Pulmonary artery endothelial cell (primary cell): ENCODE data around the gene TAP1. TPM values are rescaled to one million over a fixed set of nuclear protein-coding genes. Genes with fewer than 3 reads are reported as not detected.
"Not testable (repeated sequence)": the region's sequence is repeated elsewhere in the genome, so short reads cannot be mapped to it uniquely, and the experiment has no call there.

Experiments used
- DNase-seq: peaks from one replicate; pipeline ENCODE4 v3.0.0-alpha.2; 2011; ENCODE audit warnings: low read depth, low spot score
- total RNA-seq: library from RNA; depleted of rRNA; stranded (reverse); fragments of >200 nt; gene quantifications from 2 replicates; pipeline ENCODE4 v1.2.3, GENCODE V29; 2014

Gene TAP1
- total RNA-seq, 1 donor from 2014 or later = 43.2 TPM

GRCh38 chr6:32839356-32839755 is 14.1 kb downstream of the TAP1 start:
- no peak for DNase-seq

GRCh38 chr6:32838114-32838958 is 15.2 kb downstream of the TAP1 start, which contains the start of gene TAP2:
TSS of gene TAP2 (minus strand) at chr6:32838739. CDS start at chr6:32838233, 506 bp downstream.
- peak; percentile 69 for DNase-seq

- no peak for DNase-seq
Observed at GRCh38 chr6:32837651-32838113, 15.8 kb downstream of the TAP1 start.

- no peak for DNase-seq
Observed at GRCh38 chr6:32836873-32837272, 16.6 kb downstream of the TAP1 start.

GRCh38 chr6:32835167-32835893 is 18.2 kb downstream of the TAP1 start:
- no peak for DNase-seq

- DNase-seq = no peak
Observed at GRCh38 chr6:32833664-32834063, 19.8 kb downstream of the TAP1 start.

- DNase-seq = no peak
Observed at GRCh38 chr6:32832535-32832934, 21.0 kb downstream of the TAP1 start.

- no peak for DNase-seq
Observed at GRCh38 chr6:32830936-32831335, 22.6 kb downstream of the TAP1 start.

- DNase-seq = no peak
Observed at GRCh38 chr6:32830017-32830416, 23.5 kb downstream of the TAP1 start.

- DNase-seq = no peak
Observed at GRCh38 chr6:32829495-32829894, 24.0 kb downstream of the TAP1 start.

GRCh38 chr6:32827025-32827424 is 26.5 kb downstream of the TAP1 start:
- DNase-seq = no peak

GRCh38 chr6:32825966-32826365 is 27.5 kb downstream of the TAP1 start:
- no peak for DNase-seq

- DNase-seq = no peak
Observed at GRCh38 chr6:32819729-32820128, 33.8 kb downstream of the TAP1 start.

- no peak for DNase-seq
Observed at GRCh38 chr6:32818867-32819266, 34.6 kb downstream of the TAP1 start.

GRCh38 chr6:32816746-32817204 is 36.7 kb downstream of the TAP1 start, which contains the start of gene HLA-DOB:
TSS of gene HLA-DOB (minus strand) at chr6:32817002. CDS start at chr6:32816951, 51 bp downstream.
- DNase-seq = no peak

GRCh38 chr6:32815996-32816395 is 37.5 kb downstream of the TAP1 start:
- DNase-seq = no peak

GRCh38 chr6:32815115-32815514 is 38.4 kb downstream of the TAP1 start:
- DNase-seq = no peak

- no peak for DNase-seq
Observed at GRCh38 chr6:32814145-32814544, 39.4 kb downstream of the TAP1 start.

GRCh38 chr6:32809171-32809570 is 44.3 kb downstream of the TAP1 start:
- no peak for DNase-seq

GRCh38 chr6:32807020-32807580 is 46.4 kb downstream of the TAP1 start:
- no peak for DNase-seq

GRCh38 chr6:32805404-32805803 is 48.1 kb downstream of the TAP1 start:
- not testable (repeated sequence) for DNase-seq

- no peak for DNase-seq
Observed at GRCh38 chr6:32803416-32803815, 50.1 kb downstream of the TAP1 start.
